RCC 7860 (cell line): ENCODE results near the gene TES.
A peak's percentile ranks its signal among the peaks of the same experiment; 100 is the strongest.

Experiments
- DNase-seq: peaks from one replicate; pipeline ENCODE4 v3.0.0-alpha.2; 2015; ENCODE audit warnings: low spot score
- FAIRE-seq: peaks from 2 replicates; lab custom pipeline; 2012; peaks lifted over from hg19 to GRCh38; lab: Jason Lieb, UNC

TES gene

DNA sequence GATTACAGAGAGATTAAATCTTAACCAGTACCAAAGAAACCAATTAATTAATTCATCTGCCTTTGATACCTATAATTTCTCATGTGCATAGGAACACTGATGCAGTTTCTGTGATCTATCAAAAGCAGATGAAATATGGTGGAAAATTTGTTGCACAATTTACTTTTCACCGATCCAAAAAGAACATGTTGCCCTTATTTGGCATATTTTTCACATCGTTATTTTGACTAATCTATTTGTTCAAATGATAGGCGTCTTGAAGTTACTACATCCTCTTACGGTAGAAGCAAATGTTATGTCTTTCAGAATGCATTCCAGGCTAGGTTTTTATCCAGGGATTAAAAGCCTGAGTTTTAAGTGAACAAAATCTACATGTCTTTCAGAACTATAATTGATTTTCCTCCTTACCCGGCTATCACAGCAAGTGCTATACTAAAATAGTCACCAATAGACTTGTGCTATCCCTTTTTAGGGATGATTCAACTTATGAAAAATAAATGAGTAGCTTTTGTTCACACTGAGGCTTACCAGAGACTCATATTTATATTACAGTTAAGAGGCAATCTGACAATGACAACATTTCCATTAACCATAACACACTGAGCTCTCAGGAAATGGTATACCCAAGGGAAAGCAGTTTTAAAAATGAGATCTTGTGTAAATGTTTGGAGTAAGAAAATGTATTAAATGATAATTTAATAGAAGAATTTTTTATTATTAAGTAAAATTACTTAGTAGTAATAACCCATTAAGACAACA, 16.8 kb upstream of the TES start:
- FAIRE-seq = no peak

DNA sequence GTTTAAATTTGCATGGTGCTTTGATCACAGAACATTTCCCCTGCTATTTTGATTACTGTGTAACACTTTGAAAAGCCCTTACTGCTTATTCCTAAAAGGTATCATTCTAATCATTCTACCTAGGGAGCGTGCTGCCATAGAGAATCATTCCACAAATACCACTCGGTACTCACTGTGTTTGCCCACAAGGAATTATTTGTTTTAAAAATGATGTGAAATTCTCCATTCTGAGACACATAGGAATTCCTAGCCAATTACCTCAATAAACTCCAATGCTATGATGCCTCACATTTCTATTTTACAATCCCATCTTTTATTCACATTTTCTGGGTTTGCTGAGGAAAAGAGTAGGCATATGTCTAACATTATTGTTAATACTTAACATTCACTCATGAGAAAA, 16.2 kb upstream of the TES start:
- DNase-seq (no peak), FAIRE-seq (no peak)

More for the DNA sequence above, 16.8 kb upstream of the TES start:
- no peak for DNase-seq

- peak; percentile 63 for FAIRE-seq
- DNase-seq = peak; percentile 64
These were observed 14.9 kb upstream of the TES start for GRCh38 chr7:116195451-116195850.

GRCh38 chr7:116196947-116197346, 13.4 kb upstream of the TES start:
- no peak for FAIRE-seq
- no peak for DNase-seq

- FAIRE-seq (no peak), DNase-seq (no peak)
These were observed 13.0 kb upstream of the TES start for GRCh38 chr7:116197360-116197759.

- FAIRE-seq (no peak), DNase-seq (no peak)
These were observed 11.5 kb upstream of the TES start for GRCh38 chr7:116198748-116199410.

DNA sequence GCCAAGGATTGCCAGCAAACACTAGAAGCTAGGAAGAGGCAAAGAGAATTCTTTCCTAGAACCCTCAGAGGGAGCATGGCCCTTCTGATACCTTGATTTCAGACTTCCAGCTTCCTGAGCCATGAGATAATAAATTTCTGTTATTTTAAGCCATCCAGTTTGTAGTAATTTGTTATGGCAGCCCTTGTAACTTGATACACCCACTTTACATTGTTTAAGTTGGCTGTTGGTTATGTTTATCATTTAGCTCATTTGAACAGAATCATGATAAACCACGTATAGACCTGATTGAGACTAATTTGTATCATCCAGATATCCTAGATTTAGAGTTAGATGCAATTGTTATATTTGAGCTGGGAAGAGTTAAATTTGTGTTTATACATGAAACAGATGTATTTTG, 9.4 kb upstream of the TES start:
- FAIRE-seq = no peak
- DNase-seq = no peak

GRCh38 chr7:116206141-116206540, 4.2 kb upstream of the TES start:
- FAIRE-seq (no peak), DNase-seq (no peak)

- no peak for DNase-seq
- no peak for FAIRE-seq
These were observed 1.4 kb upstream of the TES start for GRCh38 chr7:116208919-116209318.

GRCh38 chr7:116209561-116210070, 723 bp upstream of the TES start:
- FAIRE-seq (no peak), DNase-seq (no peak)

- DNase-seq (peak; percentile 95), FAIRE-seq (peak; percentile 93)
These were observed 920 bp downstream of the TES start for GRCh38 chr7:116211006-116211912.

- FAIRE-seq = peak; percentile 10
These were observed 1.7 kb downstream of the TES start for GRCh38 chr7:116211913-116212596.

DNA sequence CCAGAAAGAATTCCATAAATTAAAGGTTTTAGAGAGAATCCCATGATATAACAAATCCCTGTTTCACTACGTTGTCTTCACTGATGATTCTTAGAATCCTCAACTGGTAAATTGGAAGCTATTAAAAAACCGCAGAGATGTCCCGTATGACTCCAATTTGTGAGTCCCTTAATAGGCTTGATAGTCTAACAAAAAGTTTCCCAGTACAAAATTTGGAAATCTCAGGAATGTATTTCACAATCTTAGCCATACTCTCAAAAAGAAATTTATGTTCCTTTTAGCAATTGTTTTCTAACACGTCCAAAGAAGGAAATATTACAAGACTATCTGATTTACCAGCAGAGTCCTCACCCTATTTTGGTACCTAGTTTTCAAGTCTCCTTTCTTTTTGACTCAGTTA, 2.5 kb downstream of the TES start:
- no peak for FAIRE-seq
- DNase-seq = no peak

More at GRCh38 chr7:116211913-116212596, 1.7 kb downstream of the TES start:
- DNase-seq = no peak

DNA sequence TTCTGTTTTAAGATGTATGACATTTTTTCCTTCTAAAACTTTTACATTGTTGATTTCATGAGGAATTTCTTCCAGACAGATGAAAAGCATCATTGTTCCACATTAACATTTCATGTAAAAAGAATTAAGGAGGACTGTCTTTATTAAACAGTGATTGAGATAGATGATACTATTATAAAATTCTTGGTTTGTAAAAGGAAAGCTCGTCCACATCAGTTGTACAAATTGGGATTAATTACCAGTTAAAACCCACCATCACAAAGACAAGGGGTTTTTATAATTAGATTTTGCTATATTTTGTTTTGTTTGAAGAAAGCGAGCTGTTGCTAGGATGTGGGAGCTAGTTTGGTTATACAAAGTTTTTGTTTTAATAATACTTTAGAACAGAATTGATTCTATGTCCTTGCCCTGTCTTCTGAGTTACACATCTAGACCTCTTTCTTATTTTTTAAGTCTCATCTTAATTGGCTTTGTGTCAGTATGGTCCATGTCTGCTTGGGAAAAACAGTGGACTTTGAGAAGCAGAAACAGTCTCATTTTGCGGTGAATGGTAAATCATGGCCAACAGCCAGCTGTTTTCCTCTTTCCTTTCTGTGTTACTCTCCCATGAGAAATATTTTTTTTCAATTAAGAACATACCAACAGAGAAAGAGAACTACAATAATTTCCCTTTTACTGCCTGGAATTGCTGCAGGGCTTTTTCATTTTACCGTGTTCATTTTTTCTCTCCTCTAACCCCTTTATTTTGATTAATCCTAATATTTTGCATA, 3.2 kb downstream of the TES start:
- no peak for DNase-seq

GRCh38 chr7:116214921-116215320, 4.6 kb downstream of the TES start:
- DNase-seq = no peak
- FAIRE-seq = no peak

More for the DNA sequence above, 3.2 kb downstream of the TES start:
- FAIRE-seq = no peak

DNA sequence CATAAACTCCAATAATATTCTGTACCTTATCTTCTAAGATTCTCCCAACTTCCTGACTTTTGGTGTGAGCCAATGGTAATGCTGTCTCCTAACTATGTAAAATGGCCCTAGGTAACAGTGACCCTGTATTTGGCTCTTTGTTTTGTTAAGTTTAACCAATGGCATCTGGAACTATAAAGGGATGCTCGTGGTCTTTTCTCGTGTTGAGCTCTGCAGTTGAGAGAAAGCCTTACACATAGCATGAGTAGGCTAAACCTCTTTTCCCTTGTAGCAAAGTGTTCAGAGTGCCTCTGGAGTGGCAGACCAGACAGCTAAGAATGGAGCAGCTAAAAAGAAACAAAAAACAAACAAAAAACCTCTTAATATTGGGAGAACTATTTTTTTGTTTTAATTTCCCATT, 5.2 kb downstream of the TES start:
- DNase-seq (no peak), FAIRE-seq (no peak)

- DNase-seq (peak; percentile 52), FAIRE-seq (peak; percentile 66)
These were observed 6.7 kb downstream of the TES start for GRCh38 chr7:116216956-116217571.

DNA sequence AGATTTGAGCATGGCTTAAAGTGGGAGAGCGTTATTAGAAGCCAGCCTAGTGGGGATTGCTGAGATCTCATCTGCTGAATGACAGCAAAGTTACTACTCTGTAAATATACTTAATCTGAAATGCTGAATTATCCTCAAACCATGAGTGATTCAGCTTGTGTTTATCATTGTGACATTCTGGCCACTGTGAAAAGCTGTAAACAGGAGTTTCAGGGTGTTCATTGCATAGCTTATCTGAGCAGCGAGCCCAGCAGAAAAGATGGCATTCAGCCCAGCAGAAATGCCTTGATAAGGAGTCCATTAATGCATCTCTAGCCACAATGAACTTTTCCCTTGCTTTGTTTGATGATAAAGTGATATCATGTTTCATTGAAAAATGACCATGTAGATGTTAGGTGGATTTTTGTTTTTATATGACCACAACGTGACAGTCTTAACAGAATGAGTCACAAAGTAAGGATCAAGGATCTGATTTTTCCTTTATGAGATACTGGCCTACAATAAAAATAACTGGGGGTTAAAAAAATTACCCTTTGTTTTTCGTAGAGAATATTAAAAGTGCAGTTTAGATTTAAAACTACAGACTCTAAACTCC, 7.8 kb downstream of the TES start:
- FAIRE-seq (peak; percentile 97), DNase-seq (peak; percentile 96)

DNA sequence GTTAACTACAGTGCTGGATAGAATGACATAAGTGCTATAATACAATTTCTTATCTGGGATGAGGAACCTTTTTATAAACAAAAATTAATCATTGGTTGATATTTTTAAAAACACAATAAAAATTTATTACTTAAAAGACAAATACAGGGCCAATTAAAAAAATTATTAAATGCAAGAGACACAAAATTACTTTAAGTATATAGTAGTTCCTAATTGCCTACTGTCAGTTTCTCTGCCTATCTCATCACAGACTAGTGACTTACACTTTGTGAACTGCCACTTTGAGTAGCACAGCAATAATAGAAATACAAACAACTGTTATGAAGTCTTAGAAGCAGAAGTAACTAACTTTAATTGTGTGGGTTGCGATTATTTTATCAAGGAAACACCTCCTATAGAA, 8.4 kb downstream of the TES start:
- DNase-seq (no peak), FAIRE-seq (no peak)
